Mesenteric fat pad (tissue), 1 donor: ENCODE results near the gene ANKAR. TPM values are rescaled to one million over a fixed set of nuclear protein-coding genes. Genes with fewer than 3 reads are reported as not detected.
"Not testable (repeated sequence)": the region's sequence is repeated elsewhere in the genome, so short reads cannot be mapped to it uniquely, and the experiment has no call there.

Source experiments
- DNase-seq: peaks from one replicate; pipeline ENCODE4 v3.0.0-alpha.2; 2020; ENCODE audit warnings: low spot score
- total RNA-seq: library from RNA; stranded (reverse); fragmentation: NEBNext Ultra II Directional; extraction: Animal tissue kit (Norgen Biotek cat#: 25700); gene quantifications from one replicate; pipeline ENCODE4 v1.2.1, GENCODE V29; 2021
- donor health status: DM: yes; HTN: yes; CAD: no.

Gene ANKAR
- total RNA-seq, 1 donor from 2014 or later = 6.6 TPM

- no peak for DNase-seq
Observed at GRCh38 chr2:189659734-189660133, 14.7 kb upstream of the ANKAR start.

GRCh38 chr2:189660803-189661147 lies 13.7 kb upstream of the ANKAR start:
- DNase-seq = no peak

- peak; percentile 100 for DNase-seq
Observed at GRCh38 chr2:189661148-189661956, 13.1 kb upstream of the ANKAR start, which contains the start of gene ASNSD1. TSS of gene ASNSD1 (plus strand) at chr2:189661459. CDS start at chr2:189666133, 4,674 bp downstream.

GRCh38 chr2:189661957-189662321 lies 12.5 kb upstream of the ANKAR start:
- no peak for DNase-seq

- DNase-seq = no peak
Observed at GRCh38 chr2:189662669-189663226, 11.7 kb upstream of the ANKAR start.

- DNase-seq = not testable (repeated sequence)
Observed at GRCh38 chr2:189663319-189663718, 11.2 kb upstream of the ANKAR start.

GRCh38 chr2:189669913-189670312 lies 4.6 kb upstream of the ANKAR start:
- no peak for DNase-seq

GRCh38 chr2:189673661-189674373 lies 653 bp upstream of the ANKAR start:
- DNase-seq = no peak

- DNase-seq = no peak
Observed at GRCh38 chr2:189676471-189676870, 2.0 kb downstream of the ANKAR start.

- DNase-seq = no peak
Observed at GRCh38 chr2:189679226-189679625, 4.8 kb downstream of the ANKAR start.

GRCh38 chr2:189681203-189681602 lies 6.7 kb downstream of the ANKAR start:
- DNase-seq = no peak

GRCh38 chr2:189681903-189682302 lies 7.4 kb downstream of the ANKAR start:
- no peak for DNase-seq

GRCh38 chr2:189683348-189683747 lies 8.9 kb downstream of the ANKAR start:
- no peak for DNase-seq

GRCh38 chr2:189684811-189685210 lies 10.3 kb downstream of the ANKAR start:
- DNase-seq = no peak

GRCh38 chr2:189685540-189686229 lies 11.2 kb downstream of the ANKAR start:
- no peak for DNase-seq

GRCh38 chr2:189687796-189688195 lies 13.3 kb downstream of the ANKAR start:
- not testable (repeated sequence) for DNase-seq

- no peak for DNase-seq
Observed at GRCh38 chr2:189696223-189696622, 21.8 kb downstream of the ANKAR start.

- DNase-seq = no peak
Observed at GRCh38 chr2:189698020-189698887, 23.8 kb downstream of the ANKAR start.

- no peak for DNase-seq
Observed at GRCh38 chr2:189700681-189701080, 26.2 kb downstream of the ANKAR start.

GRCh38 chr2:189702071-189702470 lies 27.6 kb downstream of the ANKAR start:
- no peak for DNase-seq
